DOHH2 (cell line): Measurements from ENCODE around the gene RAB6B.
A peak's percentile ranks its signal among the peaks of the same experiment; 100 is the strongest.

Experiments used
- H3F3A ChIP-seq: fragments of 200-600 bp; sonication (generic), shearing (Covaris generic); 2 replicates; pipeline ENCODE4 v1.6.0; 2016; ENCODE audit warnings: antibody characterized with exemption, mild to moderate bottlenecking; ENCODE audit not compliant: control insufficient read depth, insufficient read depth
- H3K27ac ChIP-seq: fragments of 200-600 bp; sonication (generic); 2 replicates; pipeline ENCODE4 v1.5.1; 2014; ENCODE audit warnings: low read depth, mild to moderate bottlenecking, low read length, moderate library complexity
- H3K27me3 ChIP-seq: fragments of 200-600 bp; sonication (generic); 2 replicates; pipeline ENCODE4 v1.6.1; 2014; ENCODE audit warnings: mild to moderate bottlenecking, low read length, mixed read lengths; ENCODE audit not compliant: control insufficient read depth
- H3K36me3 ChIP-seq: fragments of 200-600 bp; sonication (generic); 2 replicates; pipeline ENCODE4 v1.6.1; 2014; ENCODE audit warnings: mild to moderate bottlenecking, low read length, moderate library complexity, mixed read lengths; ENCODE audit not compliant: control insufficient read depth
- H3K4me1 ChIP-seq: fragments of 200-600 bp; sonication (generic); 2 replicates; pipeline ENCODE4 v1.6.1; 2014; ENCODE audit warnings: mild to moderate bottlenecking, low read length, mixed read lengths; ENCODE audit not compliant: control insufficient read depth
- H3K4me2 ChIP-seq: fragments of 200-600 bp; sonication (generic); 2 replicates; pipeline ENCODE4 v1.6.0; 2014; ENCODE audit warnings: mild to moderate bottlenecking, low read length, moderate library complexity
- H3K4me3 ChIP-seq: fragments of 200-600 bp; sonication (generic); 2 replicates; pipeline ENCODE4 v1.5.1; 2014; ENCODE audit warnings: mild to moderate bottlenecking, low read length, mixed read lengths
- H3K79me2 ChIP-seq: fragments of 200-600 bp; sonication (generic); 2 replicates; pipeline ENCODE4 v1.6.1; 2014; ENCODE audit warnings: mild to moderate bottlenecking, low read length, mixed read lengths; ENCODE audit not compliant: control insufficient read depth
- H3K9me2 ChIP-seq: fragments of 200-600 bp; sonication (generic); replicated peaks from 2 replicates; pipeline ENCODE4 v1.6.1; 2014; ENCODE audit warnings: mild to moderate bottlenecking, low read length, mixed read lengths; ENCODE audit not compliant: control insufficient read depth
- H3K9me3 ChIP-seq: fragments of 200-600 bp; sonication (generic); 2 replicates; pipeline ENCODE4 v1.6.1; 2014; ENCODE audit warnings: antibody characterized with exemption, low read length, mixed read lengths; ENCODE audit not compliant: control insufficient read depth, insufficient read depth
- H4K20me1 ChIP-seq: fragments of 200-600 bp; sonication (generic); 2 replicates; pipeline ENCODE4 v1.6.0; 2014; ENCODE audit warnings: low read depth, mild to moderate bottlenecking, antibody characterized with exemption, low read length, moderate library complexity; ENCODE audit not compliant: control insufficient read depth, insufficient read depth
- EZH2phosphoT487 ChIP-seq: fragments of 200-600 bp; sonication (generic); IDR thresholded peaks from 2 replicates; pipeline ENCODE4 v1.6.1; 2017; ENCODE audit warnings: borderline replicate concordance, mild to moderate bottlenecking, antibody characterized with exemption, low read length, moderate library complexity, mixed read lengths
- TF ChIP-seq, protein P1 (sequence below): fragments of 200-600 bp; sonication (generic); IDR thresholded peaks from one replicate; pipeline ENCODE4 v1.5.1; 2014; ENCODE audit warnings: antibody characterized with exemption, mild to moderate bottlenecking, low read depth, low read length; ENCODE audit not compliant: poor library complexity, severe bottlenecking

RAB6B gene

DNA sequence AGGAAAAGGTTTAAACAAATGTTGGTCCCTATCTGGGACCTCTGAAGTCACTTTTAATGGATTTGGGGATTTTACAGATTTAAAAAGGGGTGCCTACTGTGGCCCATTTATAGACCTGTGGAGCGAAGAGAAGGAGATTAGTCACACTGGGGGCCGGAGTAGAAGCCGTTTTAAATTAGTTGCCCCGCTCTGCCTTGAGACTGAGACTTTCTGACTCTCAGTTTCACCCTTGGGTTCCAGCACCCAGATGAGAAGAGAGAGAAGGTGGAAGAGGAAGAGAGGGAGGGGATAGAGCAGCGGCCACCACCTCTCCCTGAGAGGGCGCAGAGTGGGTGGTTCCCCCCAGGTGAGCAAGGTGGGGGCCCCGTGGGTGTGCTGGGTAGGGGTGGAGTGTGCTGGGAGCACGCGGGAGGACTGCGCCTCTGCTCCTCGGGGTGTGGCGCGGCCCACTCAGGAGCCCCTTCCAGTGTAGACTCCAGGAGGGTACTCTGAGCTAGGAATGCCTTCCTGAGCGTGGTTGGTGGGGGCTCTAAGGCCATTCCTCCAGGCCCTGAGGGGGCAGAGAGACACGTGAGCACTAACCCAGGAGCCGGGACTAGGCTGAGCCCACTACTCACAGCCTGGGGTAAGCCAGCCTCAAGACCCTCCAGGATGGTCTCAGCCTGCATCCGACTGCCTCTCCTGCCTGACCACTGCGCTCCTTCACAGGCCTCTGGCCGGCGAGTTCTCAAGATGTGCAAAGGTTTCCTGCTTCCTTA is 32.6 kb upstream of the RAB6B start:
- H3K36me3 ChIP-seq = no peaks in the 10 kb centered on the region
- TF ChIP-seq, protein P1, sequence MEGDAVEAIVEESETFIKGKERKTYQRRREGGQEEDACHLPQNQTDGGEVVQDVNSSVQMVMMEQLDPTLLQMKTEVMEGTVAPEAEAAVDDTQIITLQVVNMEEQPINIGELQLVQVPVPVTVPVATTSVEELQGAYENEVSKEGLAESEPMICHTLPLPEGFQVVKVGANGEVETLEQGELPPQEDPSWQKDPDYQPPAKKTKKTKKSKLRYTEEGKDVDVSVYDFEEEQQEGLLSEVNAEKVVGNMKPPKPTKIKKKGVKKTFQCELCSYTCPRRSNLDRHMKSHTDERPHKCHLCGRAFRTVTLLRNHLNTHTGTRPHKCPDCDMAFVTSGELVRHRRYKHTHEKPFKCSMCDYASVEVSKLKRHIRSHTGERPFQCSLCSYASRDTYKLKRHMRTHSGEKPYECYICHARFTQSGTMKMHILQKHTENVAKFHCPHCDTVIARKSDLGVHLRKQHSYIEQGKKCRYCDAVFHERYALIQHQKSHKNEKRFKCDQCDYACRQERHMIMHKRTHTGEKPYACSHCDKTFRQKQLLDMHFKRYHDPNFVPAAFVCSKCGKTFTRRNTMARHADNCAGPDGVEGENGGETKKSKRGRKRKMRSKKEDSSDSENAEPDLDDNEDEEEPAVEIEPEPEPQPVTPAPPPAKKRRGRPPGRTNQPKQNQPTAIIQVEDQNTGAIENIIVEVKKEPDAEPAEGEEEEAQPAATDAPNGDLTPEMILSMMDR = no peak
- peaks cover 10% of the 10 kb centered on the region for H3K4me1 ChIP-seq
- no peaks in the 10 kb centered on the region for H3K9me2 ChIP-seq
- H3K27me3 ChIP-seq = peaks cover 17% of the 10 kb centered on the region
- H3K79me2 ChIP-seq = no peaks in the 10 kb centered on the region
- peak overlapping the region; percentile 71 for H3K4me2 ChIP-seq
- H3K27ac ChIP-seq = no peak overlapping the region
- no peaks in the 10 kb centered on the region for H4K20me1 ChIP-seq
- H3F3A ChIP-seq = no peaks in the 10 kb centered on the region
- H3K9me3 ChIP-seq = no peaks in the 10 kb centered on the region
- peak overlapping the region; percentile 66 for H3K4me3 ChIP-seq

DNA sequence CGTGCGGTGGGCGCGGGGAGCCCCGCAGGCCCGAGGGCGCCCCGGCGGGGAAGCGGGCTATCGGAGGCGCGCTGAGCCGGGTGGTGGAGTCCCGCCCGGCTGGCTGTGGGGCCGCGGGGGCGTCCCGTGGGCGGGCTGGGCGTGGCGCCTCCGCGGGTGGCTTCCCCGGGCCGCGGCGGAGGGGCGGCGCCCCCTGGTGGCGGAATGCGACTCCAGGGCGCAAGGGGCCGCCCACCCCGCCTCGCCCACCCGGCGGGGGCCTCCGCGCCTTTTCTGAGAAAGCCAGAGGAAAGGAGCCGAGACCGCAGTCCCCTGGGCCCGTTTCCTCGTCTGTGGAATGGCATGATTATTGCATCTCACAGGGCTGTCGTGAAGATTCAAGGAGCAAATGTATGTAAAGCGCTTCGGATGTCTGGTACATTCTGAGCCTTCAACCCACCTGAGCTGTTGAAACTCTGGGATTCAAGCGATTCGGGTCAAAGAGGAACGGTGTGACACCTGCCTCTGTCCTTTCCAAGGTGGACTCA is 31.9 kb upstream of the RAB6B start:
- peak overlapping the region; percentile 66 for H3K4me3 ChIP-seq
- H3K4me2 ChIP-seq = peak overlapping the region; percentile 71
- no peaks in the 10 kb centered on the region for H3K9me2 ChIP-seq
- H3K27ac ChIP-seq = no peak overlapping the region
- no peaks in the 10 kb centered on the region for H4K20me1 ChIP-seq
- no peaks in the 10 kb centered on the region for H3K9me3 ChIP-seq
- TF ChIP-seq, protein P1 = peak; percentile 70
- TF ChIP-seq EZH2phosphoT487 = no peak
- no peaks in the 10 kb centered on the region for H3K79me2 ChIP-seq
- H3K4me1 ChIP-seq = peaks cover 10% of the 10 kb centered on the region
- H3K36me3 ChIP-seq = no peaks in the 10 kb centered on the region
- H3F3A ChIP-seq = no peaks in the 10 kb centered on the region
- H3K27me3 ChIP-seq = peaks cover 17% of the 10 kb centered on the region

DNA sequence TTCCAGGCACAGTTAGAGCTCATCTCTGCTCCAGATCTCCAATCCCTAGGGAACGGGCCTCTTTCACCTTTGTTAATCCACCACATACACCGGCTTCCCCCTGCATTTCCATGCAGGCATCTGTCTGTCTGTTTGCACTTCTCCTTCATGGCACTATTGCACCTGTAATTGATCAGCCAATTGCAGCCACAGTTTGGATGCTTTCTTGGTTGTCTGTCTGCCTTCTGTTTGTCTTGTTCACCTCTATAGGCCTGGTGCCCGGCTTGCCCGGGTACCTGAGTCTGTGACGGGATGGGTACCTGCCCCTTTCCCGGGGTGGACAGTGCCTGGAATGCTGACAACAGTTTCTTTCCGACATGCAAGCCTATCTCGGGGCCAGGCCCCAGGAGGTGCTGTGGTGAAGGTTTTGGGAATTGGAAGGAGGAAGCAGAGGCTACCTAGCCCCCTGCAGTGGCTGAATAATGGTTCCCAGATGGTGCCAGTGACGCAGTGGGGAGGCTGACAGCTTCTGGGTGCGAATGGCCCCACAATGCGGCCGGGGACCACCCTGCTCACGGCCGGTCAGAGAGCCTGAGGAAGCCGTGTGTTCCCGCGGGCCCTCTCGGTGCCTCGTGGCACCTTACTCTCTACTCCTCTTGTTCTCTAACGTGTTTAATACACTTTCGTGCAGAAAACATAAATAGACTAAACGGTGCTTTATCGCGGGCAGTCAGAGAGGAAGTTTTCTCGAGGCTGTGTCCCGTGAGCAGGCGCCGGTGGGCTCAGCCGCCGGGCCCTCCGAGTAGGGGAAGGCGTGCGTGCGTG is 31.3 kb upstream of the RAB6B start:
- peak overlapping the region; percentile 71 for H3K4me2 ChIP-seq
- peaks cover 10% of the 10 kb centered on the region for H3K4me1 ChIP-seq
- H3K27ac ChIP-seq = no peak overlapping the region
- H3K4me3 ChIP-seq = peak overlapping the region; percentile 66
- H3F3A ChIP-seq = no peaks in the 10 kb centered on the region
- no peaks in the 10 kb centered on the region for H3K9me2 ChIP-seq
- TF ChIP-seq EZH2phosphoT487 = no peak
- TF ChIP-seq, protein P1 = no peak
- no peaks in the 10 kb centered on the region for H3K9me3 ChIP-seq
- peaks cover 17% of the 10 kb centered on the region for H3K27me3 ChIP-seq
- H3K36me3 ChIP-seq = no peaks in the 10 kb centered on the region
- no peaks in the 10 kb centered on the region for H3K79me2 ChIP-seq
- H4K20me1 ChIP-seq = no peaks in the 10 kb centered on the region
